ENCODE data around the gene TNKS1BP1. TPM values are rescaled to one million over a fixed set of nuclear protein-coding genes. Genes with fewer than 3 reads are reported as not detected.

Gene TNKS1BP1
- total RNA-seq, 1 experiment from 2014 or later = 127 TPM

DNA sequence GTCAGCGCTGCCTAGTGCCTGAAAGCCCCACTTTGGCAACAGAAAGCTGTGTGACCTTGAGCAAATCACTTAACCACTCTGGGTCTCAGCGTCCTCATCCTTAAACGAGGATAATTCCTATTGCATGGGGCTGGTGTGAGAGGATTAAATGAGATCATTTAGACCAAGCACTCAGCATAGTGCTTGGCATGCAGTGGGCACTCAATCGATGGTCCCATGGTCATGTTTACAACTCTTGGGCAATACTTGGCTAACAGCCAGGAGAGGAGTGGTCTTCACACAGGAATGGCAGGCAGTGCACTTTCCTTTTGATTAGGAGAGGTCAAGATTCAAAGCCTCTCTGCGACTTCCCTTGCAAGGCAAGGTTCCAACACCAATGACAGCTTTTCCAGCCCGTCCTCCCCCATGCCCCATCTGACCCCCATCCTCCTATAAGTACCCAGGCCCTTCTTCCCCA, 14.1 kb downstream of the TNKS1BP1 start (continued):
- TF ChIP-seq, protein P1, sequence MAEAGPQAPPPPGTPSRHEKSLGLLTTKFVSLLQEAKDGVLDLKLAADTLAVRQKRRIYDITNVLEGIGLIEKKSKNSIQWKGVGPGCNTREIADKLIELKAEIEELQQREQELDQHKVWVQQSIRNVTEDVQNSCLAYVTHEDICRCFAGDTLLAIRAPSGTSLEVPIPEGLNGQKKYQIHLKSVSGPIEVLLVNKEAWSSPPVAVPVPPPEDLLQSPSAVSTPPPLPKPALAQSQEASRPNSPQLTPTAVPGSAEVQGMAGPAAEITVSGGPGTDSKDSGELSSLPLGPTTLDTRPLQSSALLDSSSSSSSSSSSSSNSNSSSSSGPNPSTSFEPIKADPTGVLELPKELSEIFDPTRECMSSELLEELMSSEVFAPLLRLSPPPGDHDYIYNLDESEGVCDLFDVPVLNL (CRISPR knock-in tag; IDR thresholded peaks at IDR 0.05; ENCODE audit: borderline replicate concordance, low read depth) = no peak
- TF ChIP-seq, protein P2, sequence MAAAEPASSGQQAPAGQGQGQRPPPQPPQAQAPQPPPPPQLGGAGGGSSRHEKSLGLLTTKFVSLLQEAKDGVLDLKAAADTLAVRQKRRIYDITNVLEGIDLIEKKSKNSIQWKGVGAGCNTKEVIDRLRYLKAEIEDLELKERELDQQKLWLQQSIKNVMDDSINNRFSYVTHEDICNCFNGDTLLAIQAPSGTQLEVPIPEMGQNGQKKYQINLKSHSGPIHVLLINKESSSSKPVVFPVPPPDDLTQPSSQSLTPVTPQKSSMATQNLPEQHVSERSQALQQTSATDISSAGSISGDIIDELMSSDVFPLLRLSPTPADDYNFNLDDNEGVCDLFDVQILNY (CRISPR knock-in tag; IDR thresholded peaks at IDR 0.05) = no peak
- TF ChIP-seq PRRX2 (CRISPR knock-in tag; IDR thresholded peaks at IDR 0.05) (no peak), ZNF138 (CRISPR knock-in tag; conservative IDR thresholded peaks at IDR 0.05) (no peak), ATF1 (CRISPR knock-in tag; IDR thresholded peaks at IDR 0.05) (no peak), GRHL2 (CRISPR knock-in tag; IDR thresholded peaks at IDR 0.05; ENCODE audit: insufficient replicate concordance, severe bottlenecking) (no peak), SMAD4 (CRISPR knock-in tag; IDR thresholded peaks at IDR 0.05) (no peak), FOXK1 (CRISPR knock-in tag; IDR thresholded peaks at IDR 0.05) (no peak), MYBL2 (CRISPR knock-in tag; IDR thresholded peaks at IDR 0.05) (no peak)
- TF ChIP-seq, protein P3, sequence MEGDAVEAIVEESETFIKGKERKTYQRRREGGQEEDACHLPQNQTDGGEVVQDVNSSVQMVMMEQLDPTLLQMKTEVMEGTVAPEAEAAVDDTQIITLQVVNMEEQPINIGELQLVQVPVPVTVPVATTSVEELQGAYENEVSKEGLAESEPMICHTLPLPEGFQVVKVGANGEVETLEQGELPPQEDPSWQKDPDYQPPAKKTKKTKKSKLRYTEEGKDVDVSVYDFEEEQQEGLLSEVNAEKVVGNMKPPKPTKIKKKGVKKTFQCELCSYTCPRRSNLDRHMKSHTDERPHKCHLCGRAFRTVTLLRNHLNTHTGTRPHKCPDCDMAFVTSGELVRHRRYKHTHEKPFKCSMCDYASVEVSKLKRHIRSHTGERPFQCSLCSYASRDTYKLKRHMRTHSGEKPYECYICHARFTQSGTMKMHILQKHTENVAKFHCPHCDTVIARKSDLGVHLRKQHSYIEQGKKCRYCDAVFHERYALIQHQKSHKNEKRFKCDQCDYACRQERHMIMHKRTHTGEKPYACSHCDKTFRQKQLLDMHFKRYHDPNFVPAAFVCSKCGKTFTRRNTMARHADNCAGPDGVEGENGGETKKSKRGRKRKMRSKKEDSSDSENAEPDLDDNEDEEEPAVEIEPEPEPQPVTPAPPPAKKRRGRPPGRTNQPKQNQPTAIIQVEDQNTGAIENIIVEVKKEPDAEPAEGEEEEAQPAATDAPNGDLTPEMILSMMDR (IDR thresholded peaks at IDR 0.05) = no peak

DNA sequence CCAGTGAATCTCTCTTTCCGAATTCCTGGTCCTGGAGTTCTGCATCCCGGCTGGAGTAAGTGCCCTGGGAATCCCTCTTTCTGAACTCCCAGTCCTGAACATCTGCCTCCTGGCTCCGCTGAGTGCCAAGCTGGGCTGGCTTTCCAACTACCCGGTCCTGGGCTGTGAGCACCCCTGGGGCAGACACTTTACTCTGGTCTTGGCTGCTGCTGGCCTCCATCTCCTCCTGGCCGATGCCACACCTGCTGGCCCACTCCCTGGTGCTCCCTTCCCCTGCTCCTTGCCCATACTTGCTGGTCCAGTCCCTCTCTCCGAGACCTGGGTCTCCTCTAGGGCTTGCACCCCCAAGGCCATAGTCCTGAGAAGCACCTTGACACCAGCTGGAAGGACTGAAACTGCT, 14.7 kb downstream of the TNKS1BP1 start:
- H3K4me1 Mint-ChIP-seq = peaks cover 23% of the 10 kb centered on the region
- TF ChIP-seq ZNF263 (CRISPR knock-in tag; IDR thresholded peaks at IDR 0.05; ENCODE audit: low read depth) = no peak
- peaks cover 35% of the 10 kb centered on the region for H3K36me3 Mint-ChIP-seq
- peak overlapping the region; percentile 85 for H3K27ac Mint-ChIP-seq
- CTCF ChIA-PET = no interaction called here
- H3K9me3 Mint-ChIP-seq = no peaks in the 10 kb centered on the region
- no peak overlapping the region; the same call in 1 of the 2 replicates for H3K4me3 Mint-ChIP-seq
- H3K27me3 Mint-ChIP-seq (ENCODE audit: low read depth) = no peaks in the 10 kb centered on the region
- no peak for DNase-seq (ENCODE audit: low spot score)
- POLR2A ChIA-PET = no interaction called here
- ATAC-seq = no peak

DNA sequence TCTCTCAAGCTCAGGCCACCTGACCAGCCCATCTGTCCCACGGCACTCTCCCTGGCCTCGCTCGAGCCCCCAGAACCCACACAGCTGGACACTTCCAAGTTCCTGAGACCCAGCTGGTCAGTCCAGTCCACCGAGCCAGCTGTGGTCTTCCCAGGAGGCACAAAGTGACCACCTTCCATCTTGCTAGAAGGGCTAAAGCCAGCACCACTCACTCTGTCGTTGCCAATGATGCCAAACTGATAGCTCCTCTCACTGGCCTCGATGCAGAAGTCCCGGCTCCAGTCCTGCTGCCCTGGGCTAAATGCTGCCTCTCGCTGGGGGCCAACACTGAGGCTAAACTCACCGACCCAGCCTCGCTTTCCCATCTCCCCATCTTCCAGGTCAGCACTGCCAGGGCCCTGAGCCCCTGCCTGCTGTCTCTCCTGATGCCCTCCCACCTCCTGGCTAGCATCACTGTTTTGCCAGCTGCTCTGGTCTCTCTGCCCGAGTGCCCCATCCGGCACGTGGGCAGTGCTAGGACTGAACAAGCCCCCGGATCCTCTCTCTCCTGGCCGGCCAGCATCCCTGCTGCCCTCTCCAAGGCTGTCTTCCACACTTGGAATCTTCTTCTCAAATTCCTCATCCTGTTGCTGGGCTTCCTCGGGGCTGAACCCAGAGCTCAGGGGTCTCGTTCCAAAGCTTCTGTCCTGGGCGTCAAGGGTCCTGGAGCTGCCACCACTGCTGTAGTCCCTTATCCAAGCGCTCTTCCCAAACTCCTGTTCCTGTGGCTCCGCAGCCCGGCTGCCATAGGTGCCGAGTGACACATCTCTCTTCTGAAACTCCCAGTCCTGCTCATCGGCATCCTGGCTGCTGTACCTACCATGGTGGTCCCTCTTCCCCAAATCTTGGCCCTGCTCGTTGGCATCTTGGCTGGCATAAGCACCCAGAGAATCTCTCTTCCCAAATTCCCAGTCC, 15.4 kb downstream of the TNKS1BP1 start:
- TF ChIP-seq OVOL2 (CRISPR knock-in tag; IDR thresholded peaks at IDR 0.05; ENCODE audit: borderline replicate concordance) (no peak), NFYB (CRISPR knock-in tag; conservative IDR thresholded peaks at IDR 0.05; ENCODE audit: low read depth) (no peak), NR1H2 (CRISPR knock-in tag; IDR thresholded peaks at IDR 0.05) (no peak), SP1 (CRISPR knock-in tag; conservative IDR thresholded peaks at IDR 0.05) (no peak), SMAD4 (CRISPR knock-in tag; IDR thresholded peaks at IDR 0.05) (no peak), KAT7 (CRISPR knock-in tag; IDR thresholded peaks at IDR 0.05; ENCODE audit: borderline replicate concordance) (no peak)
- TF ChIP-seq, protein P4, sequence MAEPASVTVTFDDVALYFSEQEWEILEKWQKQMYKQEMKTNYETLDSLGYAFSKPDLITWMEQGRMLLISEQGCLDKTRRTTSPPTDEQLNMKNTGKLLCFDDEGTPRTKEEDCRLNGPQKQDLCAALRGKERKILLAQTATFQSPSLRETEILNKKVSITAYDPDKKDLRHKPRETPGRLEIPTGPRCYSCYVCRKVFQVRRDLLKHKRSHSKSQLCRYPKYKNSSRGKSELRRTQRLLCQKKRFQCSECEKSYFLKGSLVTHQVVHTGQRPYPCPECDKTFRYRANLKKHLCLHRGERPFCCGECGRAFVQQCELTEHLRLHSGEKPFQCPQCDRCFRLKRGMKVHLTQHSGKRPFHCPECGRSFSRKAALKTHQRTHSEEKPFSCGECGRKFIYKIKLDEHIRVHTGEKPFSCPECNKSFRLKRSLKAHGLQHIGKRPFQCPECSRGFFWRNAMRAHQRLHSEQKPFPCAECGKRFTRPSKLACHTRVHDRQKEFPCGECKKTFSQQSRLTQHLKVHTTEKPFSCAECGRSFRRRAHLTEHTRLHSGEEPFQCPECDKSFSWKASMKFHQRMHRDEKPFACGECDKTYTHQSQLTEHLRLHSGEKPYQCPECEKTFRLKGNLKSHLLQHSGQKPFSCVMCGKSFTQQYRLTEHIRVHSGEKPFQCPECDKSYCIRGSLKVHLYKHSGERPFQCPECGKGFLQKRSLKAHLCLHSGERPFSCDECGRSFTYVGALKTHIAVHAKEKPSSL (CRISPR knock-in tag; conservative IDR thresholded peaks at IDR 0.05) = no peak
- TF ChIP-seq, protein P5, sequence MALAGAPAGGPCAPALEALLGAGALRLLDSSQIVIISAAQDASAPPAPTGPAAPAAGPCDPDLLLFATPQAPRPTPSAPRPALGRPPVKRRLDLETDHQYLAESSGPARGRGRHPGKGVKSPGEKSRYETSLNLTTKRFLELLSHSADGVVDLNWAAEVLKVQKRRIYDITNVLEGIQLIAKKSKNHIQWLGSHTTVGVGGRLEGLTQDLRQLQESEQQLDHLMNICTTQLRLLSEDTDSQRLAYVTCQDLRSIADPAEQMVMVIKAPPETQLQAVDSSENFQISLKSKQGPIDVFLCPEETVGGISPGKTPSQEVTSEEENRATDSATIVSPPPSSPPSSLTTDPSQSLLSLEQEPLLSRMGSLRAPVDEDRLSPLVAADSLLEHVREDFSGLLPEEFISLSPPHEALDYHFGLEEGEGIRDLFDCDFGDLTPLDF (CRISPR knock-in tag; IDR thresholded peaks at IDR 0.05) = no peak
- TF ChIP-seq, protein P6, sequence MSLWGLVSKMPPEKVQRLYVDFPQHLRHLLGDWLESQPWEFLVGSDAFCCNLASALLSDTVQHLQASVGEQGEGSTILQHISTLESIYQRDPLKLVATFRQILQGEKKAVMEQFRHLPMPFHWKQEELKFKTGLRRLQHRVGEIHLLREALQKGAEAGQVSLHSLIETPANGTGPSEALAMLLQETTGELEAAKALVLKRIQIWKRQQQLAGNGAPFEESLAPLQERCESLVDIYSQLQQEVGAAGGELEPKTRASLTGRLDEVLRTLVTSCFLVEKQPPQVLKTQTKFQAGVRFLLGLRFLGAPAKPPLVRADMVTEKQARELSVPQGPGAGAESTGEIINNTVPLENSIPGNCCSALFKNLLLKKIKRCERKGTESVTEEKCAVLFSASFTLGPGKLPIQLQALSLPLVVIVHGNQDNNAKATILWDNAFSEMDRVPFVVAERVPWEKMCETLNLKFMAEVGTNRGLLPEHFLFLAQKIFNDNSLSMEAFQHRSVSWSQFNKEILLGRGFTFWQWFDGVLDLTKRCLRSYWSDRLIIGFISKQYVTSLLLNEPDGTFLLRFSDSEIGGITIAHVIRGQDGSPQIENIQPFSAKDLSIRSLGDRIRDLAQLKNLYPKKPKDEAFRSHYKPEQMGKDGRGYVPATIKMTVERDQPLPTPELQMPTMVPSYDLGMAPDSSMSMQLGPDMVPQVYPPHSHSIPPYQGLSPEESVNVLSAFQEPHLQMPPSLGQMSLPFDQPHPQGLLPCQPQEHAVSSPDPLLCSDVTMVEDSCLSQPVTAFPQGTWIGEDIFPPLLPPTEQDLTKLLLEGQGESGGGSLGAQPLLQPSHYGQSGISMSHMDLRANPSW (CRISPR knock-in tag; conservative IDR thresholded peaks at IDR 0.05; ENCODE audit: low read depth) = no peak
- H3K36me3 Mint-ChIP-seq = peaks cover 35% of the 10 kb centered on the region
- no peak for ATAC-seq
- H3K4me3 Mint-ChIP-seq = no peak overlapping the region
- no peaks in the 10 kb centered on the region for H3K27me3 Mint-ChIP-seq (ENCODE audit: low read depth)
- peak overlapping the region; percentile 85 for H3K27ac Mint-ChIP-seq
- no peaks in the 10 kb centered on the region for H3K9me3 Mint-ChIP-seq
- H3K4me1 Mint-ChIP-seq = peaks cover 23% of the 10 kb centered on the region
- POLR2A ChIA-PET = interaction anchor here (0.6 to 0.7 kb wide), 4 partner anchors 16 to 137 kb away, joined by 3 to 4 read pairs (median 4); no protein-coding TSS in a partner anchor
- DNase-seq (ENCODE audit: low spot score) = no peak
- CTCF ChIA-PET = no interaction called here

Measured in WTC11 (cell line).